ENCODE results near the gene PPP2R5D.

PPP2R5D gene

DNA sequence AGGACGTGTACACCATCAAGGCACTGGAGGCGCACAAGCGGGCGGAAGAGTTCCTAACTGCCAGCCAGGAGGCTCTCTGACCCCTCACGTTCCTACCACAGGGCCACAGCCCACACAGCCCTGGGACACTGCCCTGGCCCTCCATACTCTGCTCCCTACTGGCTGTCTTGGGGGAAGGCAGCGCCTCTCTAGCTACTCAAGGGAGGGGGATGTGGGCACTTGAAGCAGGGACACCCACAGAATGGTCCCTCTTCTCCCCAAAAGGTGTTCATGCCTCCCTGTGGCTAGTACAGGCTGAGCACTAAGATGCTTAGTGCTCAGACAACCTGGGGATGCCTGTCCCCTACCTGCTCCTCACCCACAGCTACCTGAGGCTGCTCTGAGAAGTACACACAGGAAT, 26.8 kb downstream of the PPP2R5D start:
- TF ChIP-seq, protein P1, sequence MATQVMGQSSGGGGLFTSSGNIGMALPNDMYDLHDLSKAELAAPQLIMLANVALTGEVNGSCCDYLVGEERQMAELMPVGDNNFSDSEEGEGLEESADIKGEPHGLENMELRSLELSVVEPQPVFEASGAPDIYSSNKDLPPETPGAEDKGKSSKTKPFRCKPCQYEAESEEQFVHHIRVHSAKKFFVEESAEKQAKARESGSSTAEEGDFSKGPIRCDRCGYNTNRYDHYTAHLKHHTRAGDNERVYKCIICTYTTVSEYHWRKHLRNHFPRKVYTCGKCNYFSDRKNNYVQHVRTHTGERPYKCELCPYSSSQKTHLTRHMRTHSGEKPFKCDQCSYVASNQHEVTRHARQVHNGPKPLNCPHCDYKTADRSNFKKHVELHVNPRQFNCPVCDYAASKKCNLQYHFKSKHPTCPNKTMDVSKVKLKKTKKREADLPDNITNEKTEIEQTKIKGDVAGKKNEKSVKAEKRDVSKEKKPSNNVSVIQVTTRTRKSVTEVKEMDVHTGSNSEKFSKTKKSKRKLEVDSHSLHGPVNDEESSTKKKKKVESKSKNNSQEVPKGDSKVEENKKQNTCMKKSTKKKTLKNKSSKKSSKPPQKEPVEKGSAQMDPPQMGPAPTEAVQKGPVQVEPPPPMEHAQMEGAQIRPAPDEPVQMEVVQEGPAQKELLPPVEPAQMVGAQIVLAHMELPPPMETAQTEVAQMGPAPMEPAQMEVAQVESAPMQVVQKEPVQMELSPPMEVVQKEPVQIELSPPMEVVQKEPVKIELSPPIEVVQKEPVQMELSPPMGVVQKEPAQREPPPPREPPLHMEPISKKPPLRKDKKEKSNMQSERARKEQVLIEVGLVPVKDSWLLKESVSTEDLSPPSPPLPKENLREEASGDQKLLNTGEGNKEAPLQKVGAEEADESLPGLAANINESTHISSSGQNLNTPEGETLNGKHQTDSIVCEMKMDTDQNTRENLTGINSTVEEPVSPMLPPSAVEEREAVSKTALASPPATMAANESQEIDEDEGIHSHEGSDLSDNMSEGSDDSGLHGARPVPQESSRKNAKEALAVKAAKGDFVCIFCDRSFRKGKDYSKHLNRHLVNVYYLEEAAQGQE (IDR thresholded peaks at IDR 0.05; ENCODE audit: low read depth): no peak
- TF ChIP-seq YY1 (IDR thresholded peaks at IDR 0.05; ENCODE audit: low read depth): no peak
- TF ChIP-seq EP300 (IDR thresholded peaks at IDR 0.05; ENCODE audit: borderline replicate concordance): no peak
- TF ChIP-seq RAD21 (IDR thresholded peaks at IDR 0.05; ENCODE audit: low read depth): no peak
- no peak for TF ChIP-seq FOXM1 (IDR thresholded peaks at IDR 0.05; ENCODE audit: borderline replicate concordance, low read depth)
- no peak for TF ChIP-seq USF1 (IDR thresholded peaks at IDR 0.05)
- TF ChIP-seq TCF12 (IDR thresholded peaks at IDR 0.05; ENCODE audit: low read depth): no peak
- no peak for TF ChIP-seq ZBTB7A (IDR thresholded peaks at IDR 0.05; ENCODE audit: low read depth)
- no peak for TF ChIP-seq CREB1 (IDR thresholded peaks at IDR 0.05; ENCODE audit: low read depth)
- TF ChIP-seq MAX (IDR thresholded peaks at IDR 0.05): no peak
- no peak for TF ChIP-seq CEBPB (IDR thresholded peaks at IDR 0.05)

DNA sequence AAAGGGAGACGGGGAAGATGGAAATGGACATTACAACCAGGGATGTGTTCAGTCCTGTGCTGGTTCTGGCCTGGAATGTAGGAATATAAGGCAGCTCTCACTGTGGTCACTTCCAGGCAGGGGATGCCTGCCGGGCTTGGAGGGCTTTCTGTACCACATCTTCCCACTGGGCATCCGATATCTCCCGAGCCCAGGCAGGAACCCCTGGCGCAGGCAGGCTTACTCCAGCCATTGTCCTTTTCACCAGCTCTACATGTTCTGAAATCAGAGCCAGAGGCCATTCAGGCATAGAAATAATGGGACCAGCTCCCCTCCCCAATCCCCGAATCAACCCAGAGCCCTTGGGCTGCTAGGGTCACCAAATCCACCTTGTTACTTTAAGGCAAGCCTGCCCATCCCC, 28.0 kb downstream of the PPP2R5D start:
- no peak for TF ChIP-seq NFIC (IDR thresholded peaks at IDR 0.05)
- TF ChIP-seq TCF12 (IDR thresholded peaks at IDR 0.05; ENCODE audit: low read depth): no peak
- TF ChIP-seq FOXM1 (IDR thresholded peaks at IDR 0.05; ENCODE audit: borderline replicate concordance, low read depth): no peak
- TF ChIP-seq YY1 (IDR thresholded peaks at IDR 0.05; ENCODE audit: low read depth): no peak
- TF ChIP-seq TEAD4 (IDR thresholded peaks at IDR 0.05): no peak
- no peak for TF ChIP-seq MAX (IDR thresholded peaks at IDR 0.05)
- TF ChIP-seq ZBTB7A (IDR thresholded peaks at IDR 0.05; ENCODE audit: low read depth): no peak
- no peak for TF ChIP-seq TAF1 (IDR thresholded peaks at IDR 0.05; ENCODE audit: low read depth)
- TF ChIP-seq EGR1 (IDR thresholded peaks at IDR 0.05): no peak
- TF ChIP-seq, protein P1 (IDR thresholded peaks at IDR 0.05; ENCODE audit: low read depth): no peak
- TF ChIP-seq EP300 (IDR thresholded peaks at IDR 0.05; ENCODE audit: borderline replicate concordance): no peak
- TF ChIP-seq CREB1 (IDR thresholded peaks at IDR 0.05; ENCODE audit: low read depth): no peak
- TF ChIP-seq USF1 (IDR thresholded peaks at IDR 0.05): no peak
- TF ChIP-seq RAD21 (IDR thresholded peaks at IDR 0.05; ENCODE audit: low read depth): no peak
- TF ChIP-seq CEBPB (IDR thresholded peaks at IDR 0.05): no peak

DNA sequence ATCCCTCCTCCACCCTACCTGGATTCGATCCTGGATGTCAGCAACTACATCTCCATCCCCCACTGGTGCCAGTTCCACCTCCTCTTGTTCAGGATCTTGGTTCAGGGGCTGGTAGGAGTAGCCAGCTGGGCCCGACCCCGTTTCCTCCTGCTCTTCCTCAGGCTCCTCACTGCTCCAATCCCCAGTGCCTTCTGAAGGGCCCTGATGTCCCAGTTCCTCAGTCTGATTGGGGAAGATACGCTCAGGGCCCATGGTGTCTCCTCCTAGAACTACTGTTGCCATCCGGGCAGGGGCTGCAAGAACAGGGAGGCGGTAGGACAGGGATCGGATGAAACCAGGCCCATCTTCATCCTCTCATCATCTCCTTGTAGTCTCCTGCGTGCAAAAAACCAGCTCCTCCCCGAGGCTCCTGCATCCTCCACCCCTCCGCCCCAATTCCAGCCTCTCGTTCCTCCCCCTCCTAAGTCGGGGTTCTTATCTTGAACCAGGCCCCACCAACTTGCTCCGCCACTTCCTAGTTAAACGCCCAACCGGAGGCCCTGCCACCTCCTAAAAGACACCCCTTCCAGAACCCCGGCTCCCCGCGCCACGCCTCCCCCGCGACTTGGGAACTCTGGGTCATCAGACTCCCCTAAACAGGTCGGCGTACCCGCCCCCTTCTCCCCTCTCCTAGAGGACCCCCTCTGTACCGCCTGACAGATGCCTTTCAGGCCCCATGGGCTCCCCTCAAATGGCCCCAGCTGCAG, 28.9 kb downstream of the PPP2R5D start:
- 0 out of 2 replicates have a peak, but pooled peaks have one; percentile 4 for TF ChIP-seq EGR1 (IDR thresholded peaks at IDR 0.05)
- TF ChIP-seq, protein P1 (IDR thresholded peaks at IDR 0.05; ENCODE audit: low read depth): no peak

- TF ChIP-seq CREB1 (IDR thresholded peaks at IDR 0.05; ENCODE audit: low read depth): peak; percentile 61
- TF ChIP-seq NFIC (IDR thresholded peaks at IDR 0.05): 0 out of 2 replicates have a peak, but pooled peaks have one; percentile 19
- no peak for TF ChIP-seq YY1 (IDR thresholded peaks at IDR 0.05; ENCODE audit: low read depth)
- TF ChIP-seq TCF12 (IDR thresholded peaks at IDR 0.05; ENCODE audit: low read depth): 0 out of 2 replicates have a peak, but pooled peaks have one; percentile 38
- TF ChIP-seq MAX (IDR thresholded peaks at IDR 0.05): peak; percentile 90
- 0 out of 2 replicates have a peak, but pooled peaks have one; percentile 1 for TF ChIP-seq EGR1 (IDR thresholded peaks at IDR 0.05)
- TF ChIP-seq, protein P1 (IDR thresholded peaks at IDR 0.05; ENCODE audit: low read depth): no peak
- TF ChIP-seq USF1 (IDR thresholded peaks at IDR 0.05): peak; percentile 75
- TF ChIP-seq EP300 (IDR thresholded peaks at IDR 0.05; ENCODE audit: borderline replicate concordance): no peak
- TF ChIP-seq RAD21 (IDR thresholded peaks at IDR 0.05; ENCODE audit: low read depth): no peak
- TF ChIP-seq CEBPB (IDR thresholded peaks at IDR 0.05): no peak
- no peak for TF ChIP-seq FOXM1 (IDR thresholded peaks at IDR 0.05; ENCODE audit: borderline replicate concordance, low read depth)
- TF ChIP-seq TEAD4 (IDR thresholded peaks at IDR 0.05): no peak
- TF ChIP-seq ZBTB7A (IDR thresholded peaks at IDR 0.05; ENCODE audit: low read depth): 0 out of 2 replicates have a peak, but pooled peaks have one; percentile 7
- TF ChIP-seq TAF1 (IDR thresholded peaks at IDR 0.05; ENCODE audit: low read depth): peak; percentile 57
These were observed 29.6 kb downstream of the PPP2R5D start, which contains the start of the genes KLHDC3 and MEA1 for GRCh38 chr6:43013843-43014433. TSS of gene KLHDC3 (plus strand) at chr6:43014249. CDS start at chr6:43017193, 2,944 bp downstream. TSS of gene MEA1 (minus strand) at chr6:43013946. CDS start at chr6:43013813, 133 bp downstream.
